Measurements from ENCODE around the gene CD151. TPM values are rescaled to one million over a fixed set of nuclear protein-coding genes. Genes with fewer than 3 reads are reported as not detected.

The CD151 gene
- total RNA-seq, 2 experiments from 2014 or later, result 20.2 to 20.8 TPM

DNA sequence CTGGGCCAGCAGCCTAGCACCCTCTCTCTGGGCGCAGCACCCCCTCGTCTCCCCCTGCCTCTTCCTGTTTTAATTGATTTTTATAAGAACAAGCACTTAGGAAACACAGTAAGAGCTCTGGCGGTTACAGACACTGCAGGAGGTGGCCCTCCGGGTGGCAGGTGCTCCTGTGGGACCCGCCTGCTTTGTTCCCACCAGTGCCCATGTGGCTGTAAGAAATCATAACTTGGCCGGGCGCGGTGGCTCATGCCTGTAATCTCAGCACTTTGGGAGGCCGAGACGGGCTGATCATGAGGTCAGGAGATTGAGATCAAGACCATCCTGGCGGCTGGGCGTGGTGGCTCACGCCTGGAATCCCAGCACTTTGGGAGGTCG, 28.3 kb downstream of the CD151 start:
- no peak overlapping the region for H3K4me3 Mint-ChIP-seq
- intact Hi-C loops (cut with DNase I, micrococcal nuclease), result no loop called here
- no peak overlapping the region for H3K27ac Mint-ChIP-seq
- Histone ChIP-seq H3K27me3 (ENCODE audit: control insufficient read depth in 1 of 2, insufficient read depth in 2 of 2, low read length in 2 of 2) (no peaks in the 10 kb centered on the region), H3K9me3 (ENCODE audit: control insufficient read depth in 1 of 2, insufficient read depth in 1 of 2, low read length in 2 of 2) (peaks cover 0 to 10% of the 10 kb centered on the region in 2 experiments), H3K36me3 (ENCODE audit: insufficient read depth, low read length) (no peaks in the 10 kb centered on the region), H3K27ac (ENCODE audit: low read depth in 1 of 2, low read length in 2 of 2) (no peak overlapping the region), H3K4me1 (ENCODE audit: insufficient read depth, low read length) (no peaks in the 10 kb centered on the region), H3K4me3 (ENCODE audit: low read length) (no peak overlapping the region)
- H3K27me3 Mint-ChIP-seq, result no peaks in the 10 kb centered on the region
- ChIA-PET POLR2A (no interaction called here), CTCF (no interaction called here)
- no peaks in the 10 kb centered on the region for H3K36me3 Mint-ChIP-seq (ENCODE audit: low read depth)
- DNase-seq (no peak), ATAC-seq (ENCODE audit: poor library complexity) (no peak)
- TF ChIP-seq, protein P1, sequence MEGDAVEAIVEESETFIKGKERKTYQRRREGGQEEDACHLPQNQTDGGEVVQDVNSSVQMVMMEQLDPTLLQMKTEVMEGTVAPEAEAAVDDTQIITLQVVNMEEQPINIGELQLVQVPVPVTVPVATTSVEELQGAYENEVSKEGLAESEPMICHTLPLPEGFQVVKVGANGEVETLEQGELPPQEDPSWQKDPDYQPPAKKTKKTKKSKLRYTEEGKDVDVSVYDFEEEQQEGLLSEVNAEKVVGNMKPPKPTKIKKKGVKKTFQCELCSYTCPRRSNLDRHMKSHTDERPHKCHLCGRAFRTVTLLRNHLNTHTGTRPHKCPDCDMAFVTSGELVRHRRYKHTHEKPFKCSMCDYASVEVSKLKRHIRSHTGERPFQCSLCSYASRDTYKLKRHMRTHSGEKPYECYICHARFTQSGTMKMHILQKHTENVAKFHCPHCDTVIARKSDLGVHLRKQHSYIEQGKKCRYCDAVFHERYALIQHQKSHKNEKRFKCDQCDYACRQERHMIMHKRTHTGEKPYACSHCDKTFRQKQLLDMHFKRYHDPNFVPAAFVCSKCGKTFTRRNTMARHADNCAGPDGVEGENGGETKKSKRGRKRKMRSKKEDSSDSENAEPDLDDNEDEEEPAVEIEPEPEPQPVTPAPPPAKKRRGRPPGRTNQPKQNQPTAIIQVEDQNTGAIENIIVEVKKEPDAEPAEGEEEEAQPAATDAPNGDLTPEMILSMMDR (IDR thresholded peaks at IDR 0.05), result no peak
- H3K9me3 Mint-ChIP-seq, result no peaks in the 10 kb centered on the region
- no peaks in the 10 kb centered on the region for H3K4me1 Mint-ChIP-seq (ENCODE audit: low read depth)

DNA sequence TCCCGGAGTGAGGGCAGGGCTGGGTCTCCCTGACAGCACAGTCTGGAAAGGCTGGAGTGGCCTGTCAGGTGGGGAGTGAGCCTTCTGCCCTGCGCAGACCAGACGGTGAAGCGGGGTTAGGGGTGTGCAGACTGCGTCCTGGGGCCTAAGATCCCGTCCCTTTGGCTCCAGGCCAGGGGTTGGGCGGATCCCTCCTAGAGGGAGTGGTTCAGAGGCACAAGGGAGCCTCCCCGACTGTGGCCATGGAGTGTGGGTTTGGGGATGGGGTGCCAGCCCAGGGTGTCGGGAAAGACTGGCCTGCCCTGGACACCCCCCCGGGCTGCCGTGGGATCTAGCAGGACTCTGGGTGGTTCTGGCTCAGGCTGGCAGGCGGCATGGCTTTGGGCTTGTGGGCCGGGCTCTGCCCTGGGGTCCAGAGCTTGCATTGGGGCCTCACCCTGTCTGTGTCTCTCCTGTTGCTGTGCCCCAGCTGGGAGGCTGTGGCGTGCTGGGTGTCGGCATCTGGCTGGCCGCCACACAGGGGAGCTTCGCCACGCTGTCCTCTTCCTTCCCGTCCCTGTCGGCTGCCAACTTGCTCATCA, 29.4 kb downstream of the CD151 start:
- Mint-ChIP-seq H3K9me3 (no peaks in the 10 kb centered on the region), H3K4me3 (no peak overlapping the region), H3K4me1 (ENCODE audit: low read depth) (no peaks in the 10 kb centered on the region), H3K27ac (no peak overlapping the region), H3K36me3 (ENCODE audit: low read depth) (no peaks in the 10 kb centered on the region), H3K27me3 (no peaks in the 10 kb centered on the region)
- TF ChIP-seq, protein P1 (IDR thresholded peaks at IDR 0.05), result no peak
- DNase-seq (no peak), ATAC-seq (ENCODE audit: poor library complexity) (no peak)
- Histone ChIP-seq H3K27me3 (ENCODE audit: control insufficient read depth in 1 of 2, insufficient read depth in 2 of 2, low read length in 2 of 2) (no peaks in the 10 kb centered on the region), H3K4me1 (ENCODE audit: insufficient read depth, low read length) (no peaks in the 10 kb centered on the region), H3K27ac (ENCODE audit: low read depth in 1 of 2, low read length in 2 of 2) (no peak overlapping the region), H3K4me3 (ENCODE audit: low read length) (no peak overlapping the region), H3K36me3 (ENCODE audit: insufficient read depth, low read length) (no peaks in the 10 kb centered on the region), H3K9me3 (ENCODE audit: control insufficient read depth in 1 of 2, insufficient read depth in 1 of 2, low read length in 2 of 2) (peaks cover 0 to 10% of the 10 kb centered on the region in 2 experiments)
- intact Hi-C loops (cut with DNase I, micrococcal nuclease), result no loop called here
- CTCF ChIA-PET, result no interaction called here
- POLR2A ChIA-PET, result no interaction called here

DNA sequence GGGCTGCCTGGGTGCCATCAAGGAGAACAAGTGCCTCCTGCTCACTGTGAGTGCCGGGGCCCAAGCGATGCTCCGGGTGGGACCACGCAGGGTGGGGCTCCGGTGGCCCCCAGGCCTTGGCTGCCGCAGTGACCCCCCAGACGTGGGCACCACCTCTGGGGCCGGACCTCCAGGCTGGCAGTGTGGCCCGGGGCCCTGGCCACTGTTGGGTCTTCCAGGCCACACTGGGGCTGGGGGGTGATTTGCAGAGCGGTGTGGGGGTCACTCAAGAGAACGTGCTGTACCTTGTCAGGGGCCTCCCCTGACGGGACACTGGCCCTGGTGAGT, 29.9 kb downstream of the CD151 start:
- ATAC-seq (ENCODE audit: poor library complexity) (no peak), DNase-seq (no peak)
- CTCF ChIA-PET, result no interaction called here
- Histone ChIP-seq H3K9me3 (ENCODE audit: control insufficient read depth in 1 of 2, insufficient read depth in 1 of 2, low read length in 2 of 2) (peaks cover 0 to 10% of the 10 kb centered on the region in 2 experiments), H3K27ac (ENCODE audit: low read depth in 1 of 2, low read length in 2 of 2) (no peak overlapping the region), H3K36me3 (ENCODE audit: insufficient read depth, low read length) (no peaks in the 10 kb centered on the region), H3K4me3 (ENCODE audit: low read length) (no peak overlapping the region), H3K4me1 (ENCODE audit: insufficient read depth, low read length) (no peaks in the 10 kb centered on the region), H3K27me3 (ENCODE audit: control insufficient read depth in 1 of 2, insufficient read depth in 2 of 2, low read length in 2 of 2) (no peaks in the 10 kb centered on the region)
- Mint-ChIP-seq H3K36me3 (ENCODE audit: low read depth) (no peaks in the 10 kb centered on the region), H3K4me3 (no peak overlapping the region), H3K9me3 (no peaks in the 10 kb centered on the region), H3K27me3 (no peaks in the 10 kb centered on the region), H3K27ac (no peak overlapping the region), H3K4me1 (ENCODE audit: low read depth) (no peaks in the 10 kb centered on the region)
- TF ChIP-seq, protein P1 (IDR thresholded peaks at IDR 0.05), result no peak
- POLR2A ChIA-PET, result no interaction called here
- intact Hi-C loops (cut with DNase I, micrococcal nuclease), result no loop called here

Measured in CD4-positive, alpha-beta T cell (primary cell).